ENCODE data around the gene CA10.

DNA sequence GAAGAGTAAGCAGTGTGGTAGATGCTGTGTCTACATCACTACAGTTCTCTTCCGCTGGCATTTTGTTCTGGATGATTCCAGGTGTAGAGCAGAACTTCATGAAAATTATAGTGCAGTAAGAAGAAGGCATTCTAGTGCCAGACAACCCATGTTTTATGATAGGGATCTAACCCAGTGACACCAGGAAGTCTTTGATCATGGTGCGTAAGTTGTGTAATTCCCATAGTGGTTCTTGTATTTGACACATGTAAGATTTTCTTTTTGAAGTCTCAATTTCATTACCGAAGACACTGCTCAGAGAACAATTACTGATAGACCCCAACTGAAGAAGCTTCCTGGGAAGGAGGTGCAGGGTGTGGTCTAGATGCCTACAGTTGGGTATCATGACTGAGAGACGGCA lies 356.9 kb downstream of the CA10 start:
- no peak for TF ChIP-seq YY1 (IDR thresholded peaks at IDR 0.05; ENCODE audit: insufficient read depth, insufficient read length)
- no peak for TF ChIP-seq ZNF274 (IDR thresholded peaks at IDR 0.05; ENCODE audit: low read depth, low read length)
